Amygdala (tissue), 56 donors: ENCODE measurements around the gene SHISAL1.

ENCODE experiments used
- DNase-seq, 56 donors: peaks; one replicate each; lab custom pipeline; 2025; lab: John Stamatoyannopoulos, UW

SHISAL1 gene

DNA sequence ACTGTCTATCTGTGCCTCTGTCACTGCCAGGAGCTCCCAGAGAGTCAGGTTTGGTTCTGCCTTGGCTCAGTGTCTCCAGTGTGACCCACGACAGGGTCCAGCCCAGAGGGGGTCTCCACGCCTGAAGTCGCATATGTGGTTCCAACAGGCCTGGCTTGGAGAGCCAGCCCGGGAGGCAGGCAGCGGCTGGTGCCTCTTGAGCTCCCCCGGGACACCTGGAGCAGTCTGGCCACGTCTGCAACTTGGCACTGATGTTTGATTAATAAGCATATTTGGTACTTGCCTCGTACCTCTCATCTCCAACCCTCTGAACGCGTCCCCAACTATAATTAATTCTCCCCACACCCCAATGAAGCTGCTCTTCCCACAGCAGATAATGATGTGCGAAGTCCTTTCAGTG, 31.7 kb upstream of the SHISAL1 start:
- DNase-seq: no peak

DNA sequence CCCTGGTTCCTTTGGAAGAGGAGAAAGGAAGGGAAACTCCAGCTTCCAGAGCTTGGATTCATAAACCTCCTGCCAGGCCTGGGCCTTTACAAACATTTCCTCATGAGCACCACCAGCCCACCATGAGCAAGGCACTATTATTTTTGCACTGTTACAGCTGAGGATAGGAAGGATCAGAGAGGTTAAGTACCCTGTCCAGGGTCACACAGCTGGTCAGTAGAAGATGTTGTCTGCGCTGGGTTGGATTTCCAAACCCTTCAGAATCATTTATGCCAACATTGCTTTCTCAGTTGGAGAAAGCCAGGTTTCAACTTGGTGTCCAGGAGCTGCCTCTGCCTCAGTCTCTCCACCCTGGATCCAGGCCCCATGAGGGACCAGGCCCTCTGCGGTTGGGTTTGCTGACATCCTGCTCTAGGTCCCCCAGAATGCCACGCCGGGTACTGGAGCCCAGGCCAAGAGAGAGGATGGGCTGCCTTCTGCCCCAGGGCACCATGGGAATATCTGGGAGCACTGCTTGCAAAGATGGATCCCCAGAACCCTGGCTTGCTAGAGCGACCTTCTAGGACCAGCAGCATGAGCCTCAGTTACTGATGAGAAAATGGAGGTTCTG, 29.7 kb upstream of the SHISAL1 start:
- DNase-seq: no peak

DNA sequence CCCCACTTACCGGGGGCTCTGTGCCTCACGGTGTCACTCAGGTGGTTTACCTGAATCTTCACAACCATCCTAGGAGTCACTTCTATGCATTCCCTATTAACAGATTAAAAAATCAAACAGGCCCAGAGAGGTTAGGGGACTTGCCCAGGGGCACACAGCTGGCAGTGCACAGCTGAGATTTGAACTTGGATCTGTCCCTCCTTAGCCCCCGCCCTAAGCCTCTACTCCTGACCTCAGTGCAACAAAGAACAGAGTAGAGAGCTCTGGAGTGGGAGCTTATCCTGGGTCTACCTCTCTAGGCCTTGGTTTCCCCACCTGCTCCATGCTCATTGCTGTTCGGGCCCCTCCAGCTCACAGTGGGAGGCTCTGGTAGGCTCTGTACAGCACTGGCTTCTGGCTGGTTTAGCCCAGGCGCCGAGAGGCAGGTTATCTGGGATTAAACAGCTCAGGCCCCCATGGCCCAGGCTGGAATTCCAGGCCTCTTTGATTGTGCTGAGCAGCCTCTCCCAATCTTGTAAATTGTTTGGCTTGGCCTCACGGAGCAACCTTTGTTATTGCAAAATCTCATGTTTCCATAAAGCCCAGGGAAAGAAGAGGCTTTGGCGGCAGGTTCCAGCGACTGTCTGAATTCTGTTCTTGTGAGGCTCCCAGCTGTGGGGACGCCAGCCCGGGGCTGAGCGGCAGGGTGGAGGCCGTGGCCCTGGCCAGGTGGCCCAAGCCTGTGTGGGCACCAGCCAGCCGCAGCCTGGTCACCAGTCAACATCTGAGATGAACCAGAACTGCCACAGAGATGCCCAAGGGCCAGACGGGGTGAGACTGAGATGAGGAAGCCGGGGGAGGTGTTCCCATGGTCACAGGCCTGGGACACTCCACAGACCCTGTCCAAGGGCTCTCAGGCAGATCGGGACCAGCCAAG, 28.9 kb upstream of the SHISAL1 start:
- no peak for DNase-seq

DNA sequence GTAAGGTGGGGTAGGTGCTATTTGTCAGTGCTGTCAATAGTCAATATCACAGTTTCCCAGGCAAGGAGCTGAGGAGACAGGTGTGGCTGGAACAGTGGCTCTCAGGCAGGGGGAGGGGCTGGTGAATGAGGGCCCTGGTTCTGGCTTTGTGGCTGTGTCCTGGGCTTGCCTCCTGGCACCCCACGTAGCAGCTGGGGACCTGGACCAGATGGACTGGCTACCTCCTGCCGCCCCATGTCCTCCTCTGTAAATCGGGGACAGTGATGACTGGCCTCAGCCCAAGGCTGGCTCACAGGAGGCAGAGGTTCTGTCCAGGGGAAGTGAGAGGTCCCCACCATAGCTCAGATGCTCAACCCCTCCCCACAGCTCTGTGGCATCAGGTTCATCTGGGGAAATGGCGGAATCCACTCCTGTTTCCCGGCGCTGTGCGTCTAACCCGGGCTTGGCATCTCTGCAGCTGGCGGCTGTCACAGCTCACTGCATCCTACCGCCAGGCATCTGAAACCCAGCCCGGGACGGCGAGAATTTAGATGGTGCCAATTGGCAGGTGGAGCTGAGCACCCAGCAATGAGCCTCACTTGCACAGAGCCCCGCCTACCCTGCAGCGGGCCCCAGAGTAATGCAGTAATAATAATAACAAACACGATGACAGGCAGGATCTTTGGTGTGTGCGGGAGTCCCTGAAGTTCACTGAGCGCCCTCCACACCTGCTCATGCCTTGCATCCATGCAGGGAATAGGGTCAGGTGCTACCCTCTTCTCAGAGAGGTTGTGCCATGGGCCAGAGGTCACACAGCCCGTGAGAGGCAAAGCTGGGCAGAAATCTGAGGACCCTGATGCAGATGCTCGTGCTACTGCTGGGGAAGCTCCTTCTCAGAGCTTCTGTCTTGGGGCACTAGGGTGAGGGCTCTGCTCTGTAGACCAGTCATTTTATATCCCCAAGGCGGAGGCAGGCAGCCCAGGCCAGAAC, 27.8 kb upstream of the SHISAL1 start:
- DNase-seq: peak in 4 of 56 donors; percentile 21 to 32 (median 22)

DNA sequence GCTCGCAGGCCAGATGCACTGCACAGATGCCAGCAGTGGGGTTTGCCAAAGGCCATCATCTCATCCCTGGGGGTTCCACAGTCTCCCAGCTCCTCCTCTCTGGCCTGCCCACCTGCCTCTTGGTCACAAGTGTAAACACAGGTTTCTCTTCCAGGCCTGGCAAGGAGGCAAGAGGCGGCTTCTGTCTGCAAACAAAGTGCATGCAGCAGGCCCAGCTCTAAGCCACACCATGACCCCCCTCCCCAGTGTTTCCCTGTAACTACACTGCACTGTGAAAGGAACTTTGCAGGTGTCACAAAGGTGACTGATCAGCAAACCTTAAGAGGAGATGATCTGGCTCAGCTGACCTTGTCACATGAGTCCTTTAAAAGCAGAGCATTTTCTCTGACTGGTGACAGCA, 26.2 kb upstream of the SHISAL1 start:
- DNase-seq: no peak

DNA sequence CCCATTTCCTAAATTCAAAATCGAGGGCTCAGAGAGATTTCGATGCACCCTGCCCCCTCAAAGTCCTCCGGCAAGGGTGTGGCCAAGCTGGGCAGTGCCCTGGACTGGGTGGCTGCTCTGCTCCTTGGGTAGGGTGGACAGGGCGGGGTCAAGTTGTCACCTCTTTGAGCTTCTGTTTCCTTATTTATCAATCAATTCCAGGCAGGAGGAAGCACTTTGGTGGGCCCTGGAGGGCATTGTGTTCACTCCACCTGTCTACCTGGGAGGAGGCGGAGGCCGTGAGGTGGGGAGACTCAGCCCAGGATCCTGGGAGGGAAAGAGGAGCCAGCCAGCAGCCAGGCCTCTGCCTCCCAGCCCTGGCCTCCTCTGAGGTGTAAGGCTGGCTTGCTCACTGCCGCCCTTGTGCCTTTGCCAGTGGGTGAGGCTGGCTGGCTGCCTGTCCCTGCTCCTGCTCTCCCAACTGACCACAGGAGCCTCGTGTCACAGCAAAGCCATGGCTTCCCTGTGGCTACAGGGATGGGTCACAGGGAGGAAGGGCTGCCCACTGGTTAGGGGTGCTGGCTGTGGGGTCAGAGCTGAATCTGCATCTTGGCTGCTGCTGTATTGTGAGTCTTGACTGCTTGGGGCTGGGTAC, 25.5 kb upstream of the SHISAL1 start:
- peak in 1 of 56 donors; percentile 9 for DNase-seq

DNA sequence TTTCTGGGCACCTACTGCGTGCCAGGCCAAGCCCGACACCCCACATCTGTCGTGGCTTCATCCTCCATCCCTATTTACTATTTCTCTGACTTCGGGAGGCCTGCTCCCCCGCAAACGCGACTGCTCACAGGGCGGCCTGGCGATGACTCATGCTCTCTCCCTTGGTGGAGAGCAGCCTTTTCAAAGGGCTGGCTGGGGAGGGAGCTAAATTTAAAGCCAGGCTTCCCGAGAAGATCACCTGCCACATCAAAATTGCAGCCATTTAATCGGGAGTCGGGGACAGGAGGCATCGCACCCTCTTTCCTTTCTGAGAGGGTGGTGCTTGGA, 24.9 kb upstream of the SHISAL1 start:
- peak in 23 of 56 donors; percentile 10 to 65 (median 29) for DNase-seq

DNA sequence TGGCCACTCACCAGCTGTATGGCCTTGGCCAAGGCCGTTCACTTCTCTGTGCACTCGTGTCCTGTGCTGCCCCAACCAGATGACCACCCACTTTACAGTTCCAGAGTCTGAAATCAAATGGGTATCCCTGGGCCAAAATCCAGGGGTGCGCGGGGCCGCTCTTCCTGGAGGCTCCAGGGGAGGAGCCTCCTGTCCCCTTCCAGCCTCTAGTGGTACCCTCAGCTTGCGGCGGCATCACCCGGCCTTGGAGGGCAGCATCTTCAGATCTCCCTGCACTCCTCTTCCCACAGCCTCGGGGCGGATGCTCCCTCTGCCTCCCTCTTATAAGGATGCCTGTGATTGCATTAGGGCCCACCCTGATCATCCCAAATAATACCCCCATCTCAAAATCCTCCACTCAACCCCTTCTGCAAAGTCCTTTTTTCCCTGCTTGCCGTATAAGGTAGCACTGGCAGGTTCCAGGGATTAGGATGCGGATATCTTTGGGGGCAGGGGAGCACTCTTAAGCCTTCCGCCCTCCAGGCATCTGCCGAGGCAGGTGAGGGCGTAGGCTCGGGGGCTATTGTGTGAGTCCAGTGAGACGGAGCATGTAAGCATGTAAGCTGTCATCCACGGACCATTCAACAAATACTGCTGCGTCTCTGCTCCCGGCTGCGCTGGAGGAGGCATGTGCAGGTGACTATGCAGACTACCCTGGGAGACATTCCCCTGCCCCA, 24.4 kb upstream of the SHISAL1 start:
- no peak for DNase-seq

DNA sequence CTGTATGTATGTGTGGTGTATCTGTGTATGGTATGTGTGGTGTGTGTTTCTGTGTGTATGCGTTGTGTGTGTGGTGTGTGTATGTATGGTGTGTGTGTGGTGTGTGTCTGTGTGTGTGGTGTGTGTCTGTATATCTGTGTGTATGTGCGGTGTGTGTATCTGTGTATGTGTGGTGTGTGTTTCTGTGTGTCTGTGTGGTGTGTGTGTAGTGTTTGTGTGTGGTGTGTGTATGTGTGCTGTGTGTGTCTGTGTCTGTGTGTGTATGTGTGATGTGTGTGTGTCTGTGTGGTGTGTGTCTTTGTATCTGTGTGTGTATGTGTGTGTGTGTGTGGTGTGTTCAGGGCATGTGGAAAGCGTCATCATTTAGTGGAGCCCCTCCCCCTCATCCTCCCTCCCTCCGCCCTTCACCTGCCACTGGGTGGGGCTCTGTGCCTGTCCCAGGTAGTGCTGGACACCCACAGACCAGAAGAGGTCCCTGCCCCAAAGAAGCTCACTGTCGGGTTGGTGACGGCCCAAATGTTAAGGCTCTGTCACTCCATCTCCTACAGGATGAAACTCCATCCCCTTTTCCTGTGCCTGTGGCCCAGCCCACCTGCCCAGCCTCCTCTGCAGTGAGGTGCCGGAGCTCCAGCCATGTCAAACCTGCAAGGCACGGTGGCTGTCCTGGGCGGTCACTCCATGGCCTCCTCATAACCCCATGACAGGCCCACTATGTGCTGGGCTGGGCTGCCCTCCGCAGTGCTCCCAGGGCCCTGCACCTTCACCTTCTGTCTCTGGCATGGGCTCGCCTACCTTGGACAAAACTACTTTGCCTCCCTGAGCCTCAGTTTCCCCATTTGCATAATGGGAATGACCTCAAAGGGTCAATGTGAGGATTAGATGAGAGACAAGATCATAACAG, 23.4 kb upstream of the SHISAL1 start:
- DNase-seq: no peak

DNA sequence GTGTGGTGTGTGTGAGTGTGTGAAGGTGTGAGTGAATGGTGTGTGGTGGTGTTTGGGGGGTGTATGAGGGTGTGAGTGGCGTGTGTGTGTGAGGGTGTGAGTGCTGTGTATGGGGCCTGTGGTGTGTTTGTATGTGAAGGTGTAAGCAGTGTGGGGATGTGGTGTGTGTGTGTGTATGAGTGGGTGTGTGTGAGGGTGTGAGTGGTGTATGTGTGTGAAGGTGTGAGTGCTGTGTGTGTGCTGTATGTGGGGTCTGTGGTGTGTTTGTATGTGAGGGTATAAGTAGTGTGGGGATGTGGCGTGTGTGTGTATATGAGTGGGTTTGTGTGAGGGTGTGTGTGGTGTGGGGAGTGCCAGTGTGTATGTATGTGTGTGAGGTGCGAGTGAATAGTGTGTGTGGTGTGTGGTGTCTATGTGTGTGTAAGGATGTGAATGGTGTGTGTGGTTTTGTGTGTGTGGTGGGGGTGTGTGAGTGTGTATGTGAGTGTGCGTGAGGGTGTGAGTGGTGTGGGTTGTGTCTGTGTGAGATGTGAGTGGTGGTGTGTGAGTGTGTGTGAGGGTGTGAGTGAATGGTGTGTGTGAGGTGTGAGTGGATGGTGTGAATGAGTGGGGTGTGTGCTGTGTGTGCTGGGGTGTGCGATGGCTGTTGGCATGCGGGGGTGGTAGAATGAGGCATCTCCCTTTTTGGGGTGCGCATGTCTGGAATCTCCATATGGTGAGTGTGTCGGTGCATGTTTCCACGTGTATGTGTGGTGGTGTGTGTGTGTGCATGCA, 22.5 kb upstream of the SHISAL1 start:
- no peak for DNase-seq

DNA sequence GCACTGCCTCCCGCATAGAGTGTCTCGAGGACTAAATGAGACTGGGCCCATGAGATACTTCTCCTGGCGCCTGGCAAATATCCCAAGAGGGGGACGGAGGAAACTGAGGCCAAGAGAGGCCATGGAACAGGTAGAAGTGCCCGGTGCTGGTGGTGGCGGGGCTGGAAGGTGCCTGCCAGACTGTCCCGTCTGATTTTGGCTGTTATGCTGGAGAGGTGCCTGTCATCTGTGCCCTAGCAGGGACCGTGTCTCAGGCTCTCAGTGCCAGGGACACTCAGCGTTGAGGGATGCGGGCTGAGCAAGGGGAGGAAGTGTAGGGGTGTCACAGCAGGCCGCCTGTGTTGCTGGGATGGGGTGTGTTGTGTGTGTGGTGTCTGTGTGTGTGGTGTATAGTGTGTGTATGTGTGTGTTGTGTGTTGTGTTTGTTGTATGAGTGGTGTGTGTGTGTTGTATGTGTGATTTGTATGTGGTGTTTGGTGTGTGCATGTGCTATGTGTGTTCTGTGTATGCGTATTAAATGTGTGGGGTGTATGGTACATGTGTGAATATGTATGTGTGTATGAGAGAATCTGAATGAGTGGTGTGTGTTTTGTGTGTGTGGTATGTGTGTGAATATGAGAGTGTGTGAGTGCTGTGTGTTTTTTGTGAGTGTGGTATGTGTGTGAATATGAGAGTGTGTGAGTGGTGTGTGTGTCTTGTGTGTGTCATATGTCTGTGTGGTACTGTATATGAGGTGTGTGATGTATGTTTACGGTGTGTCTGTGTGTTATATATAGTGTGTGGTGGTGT, 21.3 kb upstream of the SHISAL1 start:
- no peak for DNase-seq

DNA sequence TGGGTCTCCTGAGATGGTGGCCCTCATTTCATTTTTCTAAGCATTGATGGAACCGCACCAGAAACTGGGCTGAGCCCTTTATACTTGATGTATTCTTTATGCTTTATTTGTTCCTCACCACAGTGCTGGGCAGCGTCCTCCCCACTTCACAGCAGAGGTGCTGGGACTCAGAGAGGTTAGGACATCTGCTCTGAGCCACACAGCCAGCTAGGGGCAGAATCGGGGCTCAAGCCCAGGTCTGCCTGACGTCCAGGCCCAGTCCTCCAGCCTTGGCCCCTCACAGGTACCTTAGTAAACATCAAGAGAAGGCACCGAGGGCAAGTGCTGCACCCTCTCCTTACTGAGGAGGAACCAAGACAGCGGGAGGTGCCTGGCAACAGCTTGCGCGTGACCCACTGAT, 20.2 kb upstream of the SHISAL1 start:
- no peak for DNase-seq

DNA sequence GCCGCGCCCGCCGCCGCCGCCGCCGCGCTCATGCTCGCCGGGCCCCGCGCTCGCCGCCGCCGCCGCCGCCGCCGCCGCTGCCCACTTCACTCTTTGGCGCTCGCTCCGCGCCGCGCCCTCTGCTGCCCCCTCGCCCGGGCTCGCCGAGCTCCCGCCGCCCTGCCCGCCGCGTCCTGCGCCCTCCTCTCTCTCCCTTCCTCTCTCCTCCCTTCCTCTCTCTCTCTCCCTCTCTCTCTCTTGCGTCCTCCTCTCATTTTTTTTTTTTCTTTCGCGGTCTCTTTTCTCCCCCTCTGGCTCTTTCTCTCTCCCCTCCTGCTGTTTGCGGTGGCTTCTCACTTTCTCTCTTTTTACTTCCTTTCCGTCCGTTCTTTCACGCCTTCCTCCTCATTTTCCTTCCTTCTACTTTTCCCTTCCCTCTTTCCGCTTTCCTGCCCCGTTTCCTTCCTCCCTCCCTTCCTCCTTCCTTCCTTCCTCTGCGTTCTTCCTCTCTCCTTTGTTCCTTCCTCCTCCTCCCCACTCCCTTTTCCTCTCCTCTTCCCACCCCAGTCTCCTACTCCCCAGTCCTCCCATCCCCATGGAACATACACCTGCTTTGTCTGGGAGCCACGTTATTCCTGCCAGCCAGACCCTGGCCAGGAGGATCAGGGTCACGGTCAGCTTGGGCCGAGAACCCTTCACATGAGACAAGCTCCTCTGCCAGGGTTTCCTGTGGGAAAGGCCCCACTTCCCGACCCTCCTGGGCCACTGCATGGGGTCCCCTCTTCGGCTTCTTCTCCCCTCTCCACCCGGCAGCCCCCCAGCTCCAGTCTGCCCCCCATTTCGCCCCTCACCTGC, 19.3 kb upstream of the SHISAL1 start:
- peak in 3 of 56 donors; percentile 8 to 21 (median 12) for DNase-seq

DNA sequence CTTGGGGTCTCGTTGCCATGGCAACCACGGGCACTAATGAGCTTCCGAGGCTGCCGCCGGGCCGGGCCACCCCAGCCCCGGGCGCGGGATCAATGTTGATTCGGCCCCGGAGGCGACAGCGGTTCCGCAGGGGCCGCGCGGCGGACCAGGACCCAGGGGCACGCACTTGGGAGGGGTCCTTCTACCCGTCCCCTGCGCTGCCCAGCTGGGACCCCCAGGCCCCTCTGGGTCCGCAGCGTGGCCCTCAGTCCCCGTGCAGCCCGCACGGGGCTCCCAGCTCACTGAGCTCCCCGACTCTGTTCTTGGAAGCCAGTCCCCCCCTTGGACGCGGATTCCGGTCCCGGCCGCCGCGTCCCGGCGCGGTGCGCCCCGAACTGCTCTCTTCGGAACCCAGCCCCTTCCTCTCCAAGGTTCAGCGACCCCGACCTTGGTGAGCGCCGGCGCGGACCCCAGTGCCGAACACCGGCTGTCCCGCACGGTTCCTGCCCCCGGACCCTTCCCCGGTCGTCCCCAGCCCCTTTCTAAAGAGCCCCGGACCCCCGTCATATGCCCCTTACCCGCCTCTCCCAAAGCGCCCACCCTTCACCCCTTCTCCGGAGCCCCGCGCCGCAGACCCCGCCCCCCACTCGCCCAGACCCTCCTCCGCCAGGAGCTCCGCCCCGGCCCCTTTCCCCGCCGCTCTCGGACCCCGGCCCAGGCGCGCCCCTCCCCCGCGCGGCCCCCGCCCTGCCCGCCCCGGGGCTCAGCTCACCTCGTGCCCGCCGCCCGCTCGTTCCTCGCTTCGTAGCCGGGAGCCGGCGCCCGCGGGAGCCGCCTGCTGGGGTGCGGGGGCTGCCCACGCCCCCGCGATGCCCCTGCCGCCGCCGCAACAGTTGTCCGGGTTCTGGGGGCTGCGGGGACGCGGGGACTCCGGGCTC, 18.3 kb upstream of the SHISAL1 start:
- DNase-seq: no peak

DNA sequence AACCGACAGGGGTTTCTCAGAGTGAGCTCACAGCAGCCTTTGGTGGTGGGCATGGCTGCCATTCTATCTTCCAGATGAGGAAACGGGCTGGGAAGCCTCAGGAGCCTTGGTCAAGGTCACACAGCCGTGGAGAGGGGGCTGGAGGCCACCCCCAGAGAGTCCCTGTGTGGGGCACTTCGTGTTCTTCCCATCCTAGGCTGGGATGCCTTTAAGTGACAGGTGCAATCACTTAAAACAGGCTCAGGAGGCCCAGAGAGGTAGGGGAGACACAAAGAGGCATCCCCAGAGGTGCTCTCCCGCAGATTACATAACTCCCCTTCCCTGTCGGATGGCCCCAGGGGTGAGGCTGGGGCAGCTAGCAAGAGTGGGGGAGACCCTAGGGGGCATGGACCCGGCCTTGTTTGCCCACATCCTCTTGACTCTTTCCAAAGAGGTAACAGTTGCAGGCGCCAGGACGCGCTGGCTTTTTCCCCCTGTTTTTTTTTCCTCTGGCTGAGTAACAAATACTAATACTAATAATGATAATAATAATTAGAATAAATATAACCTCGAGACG, 17.5 kb upstream of the SHISAL1 start:
- no peak for DNase-seq
